Measurements from ENCODE around the gene RIMBP2. TPM values are rescaled to one million over a fixed set of nuclear protein-coding genes. Genes with fewer than 3 reads are reported as not detected.

The RIMBP2 gene
- polyA plus RNA-seq, 1 donor from 2014 or later = 14.6 TPM

GRCh38 chr12:130650131-130650530, 66.0 kb downstream of the RIMBP2 start:
- no peak overlapping the region for H3K4me3 ChIP-seq (ENCODE audit: low read length)
- no peak overlapping the region for H2AFZ ChIP-seq (ENCODE audit: low read depth, low read length)
- TF ChIP-seq TAF1 (IDR thresholded peaks at IDR 0.05; ENCODE audit: low read depth) (no peak), EP300 (conservative IDR thresholded peaks at IDR 0.05; ENCODE audit: poor library complexity, severe bottlenecking) (no peak), RAD21 (conservative IDR thresholded peaks at IDR 0.05) (no peak), REST (IDR thresholded peaks at IDR 0.05; ENCODE audit: borderline replicate concordance) (no peak), MXI1 (conservative IDR thresholded peaks at IDR 0.05; ENCODE audit: poor library complexity, severe bottlenecking) (no peak), POLR2AphosphoS5 (IDR thresholded peaks at IDR 0.05) (no peak), SMC3 (conservative IDR thresholded peaks at IDR 0.05; ENCODE audit: poor library complexity) (no peak), EZH2 (IDR thresholded peaks at IDR 0.05; ENCODE audit: borderline replicate concordance, insufficient read depth, low read length, poor library complexity, severe bottlenecking) (no peak), CTCF (IDR thresholded peaks at IDR 0.05; ENCODE audit: poor library complexity, severe bottlenecking) (no peak)
- no peaks in the 10 kb centered on the region for H3K9me3 ChIP-seq (ENCODE audit: low read length)
- H3K27ac ChIP-seq (ENCODE audit: low read length) = no peak overlapping the region
- H3K9ac ChIP-seq (ENCODE audit: low read length) = no peak overlapping the region
- no peaks in the 10 kb centered on the region for H3F3A ChIP-seq (ENCODE audit: insufficient read depth, low read length, poor library complexity, severe bottlenecking)
- no peaks in the 10 kb centered on the region for H3K27me3 ChIP-seq (ENCODE audit: insufficient read depth, low read depth, low read length)
- no peaks in the 10 kb centered on the region for H3K9me2 ChIP-seq (ENCODE audit: insufficient read depth, low read length)
- no peak overlapping the region for H3K4me2 ChIP-seq (ENCODE audit: low read length)
- H3K79me2 ChIP-seq (replicated peaks; ENCODE audit: insufficient read depth, low read length) = no peaks in the 10 kb centered on the region
- no peaks in the 10 kb centered on the region for H3K36me3 ChIP-seq (ENCODE audit: insufficient read depth, low read length)
- H4K20me1 ChIP-seq (ENCODE audit: insufficient read depth) = no peaks in the 10 kb centered on the region

GRCh38 chr12:130649101-130650045, 66.7 kb downstream of the RIMBP2 start:
- Histone ChIP-seq H3K36me3 (ENCODE audit: insufficient read depth, low read length) (no peaks in the 10 kb centered on the region), H3K79me2 (replicated peaks; ENCODE audit: insufficient read depth, low read length) (no peaks in the 10 kb centered on the region), H4K20me1 (ENCODE audit: insufficient read depth) (no peaks in the 10 kb centered on the region), H3K4me3 (ENCODE audit: low read length) (no peak overlapping the region), H3K27ac (ENCODE audit: low read length) (no peak overlapping the region), H3K9me3 (ENCODE audit: low read length) (no peaks in the 10 kb centered on the region), H3K9ac (ENCODE audit: low read length) (no peak overlapping the region), H3F3A (ENCODE audit: insufficient read depth, low read length, poor library complexity, severe bottlenecking) (no peaks in the 10 kb centered on the region), H3K4me2 (ENCODE audit: low read length) (no peak overlapping the region), H3K27me3 (ENCODE audit: insufficient read depth, low read depth, low read length) (no peaks in the 10 kb centered on the region), H2AFZ (ENCODE audit: low read depth, low read length) (no peak overlapping the region), H3K9me2 (ENCODE audit: insufficient read depth, low read length) (no peaks in the 10 kb centered on the region)
- no peak for TF ChIP-seq EP300 (conservative IDR thresholded peaks at IDR 0.05; ENCODE audit: poor library complexity, severe bottlenecking)
- no peak for TF ChIP-seq MXI1 (conservative IDR thresholded peaks at IDR 0.05; ENCODE audit: poor library complexity, severe bottlenecking)
- TF ChIP-seq POLR2AphosphoS5 (IDR thresholded peaks at IDR 0.05) = no peak
- no peak for TF ChIP-seq CTCF (IDR thresholded peaks at IDR 0.05; ENCODE audit: poor library complexity, severe bottlenecking)
- TF ChIP-seq TAF1 (IDR thresholded peaks at IDR 0.05; ENCODE audit: low read depth) = no peak
- TF ChIP-seq RAD21 (conservative IDR thresholded peaks at IDR 0.05) = no peak

Data from neural cell (in vitro differentiated cells).